ENCODE results near the gene PTCH1.
A peak's percentile ranks its signal among the peaks of the same experiment; 100 is the strongest.

Gene PTCH1

DNA sequence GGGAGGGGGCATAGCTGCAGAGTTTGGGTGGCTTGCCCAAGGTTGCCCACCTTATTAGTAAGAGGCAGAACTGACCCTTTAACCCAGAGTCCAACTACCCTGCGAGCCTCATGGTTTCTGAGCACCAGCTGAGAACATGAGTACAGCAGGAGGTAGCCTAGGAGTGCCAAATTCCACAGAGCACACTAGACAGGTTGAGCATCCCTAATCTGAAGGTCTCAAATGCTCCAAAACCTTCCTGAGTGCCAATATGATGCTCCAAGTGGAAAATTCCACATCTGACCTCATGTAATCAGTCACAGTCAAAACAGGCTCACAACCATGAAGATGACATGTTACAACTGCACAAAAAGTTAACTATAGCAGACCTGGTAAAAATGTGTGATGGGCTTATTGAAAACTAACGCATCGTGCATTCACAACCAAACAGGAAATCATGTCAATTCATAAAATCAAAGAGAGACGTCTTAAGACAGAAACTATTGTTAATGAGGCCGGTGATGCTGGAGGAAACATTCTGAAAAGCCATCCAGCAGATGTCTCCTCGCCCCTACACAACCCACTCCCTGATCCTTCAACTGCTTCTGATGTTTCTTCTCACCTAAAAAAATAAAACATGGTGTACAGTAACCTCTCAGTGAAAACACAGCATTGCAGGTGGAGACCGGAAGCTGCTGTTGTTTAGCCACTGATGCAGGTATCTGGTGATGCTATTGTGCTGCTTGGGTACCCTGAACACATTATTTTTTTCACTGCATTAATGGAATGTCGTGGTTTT lies 25.0 kb downstream of the PTCH1 start:
- TF ChIP-seq Cebpa-rat (IDR thresholded peaks at IDR 0.05), result no peak
- no peak overlapping the region for H3K9ac ChIP-seq

DNA sequence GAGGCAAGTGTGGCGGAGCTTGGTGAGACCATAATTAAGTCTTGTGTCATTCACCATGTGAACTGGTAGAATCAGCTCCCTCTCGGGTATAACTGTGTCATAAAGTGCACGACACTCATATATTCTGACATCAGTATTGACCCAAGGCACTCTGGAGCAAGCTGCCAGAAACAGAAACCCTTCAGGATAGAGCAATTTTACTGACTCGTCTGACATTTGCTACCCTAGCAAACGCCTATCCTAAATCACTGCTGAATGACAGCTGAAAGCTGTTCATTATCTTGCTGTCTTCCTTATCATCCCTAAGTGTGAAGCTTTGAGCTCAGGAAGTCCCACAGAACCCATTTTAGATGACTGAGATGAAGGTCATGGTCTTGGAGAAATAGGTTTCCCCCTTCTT lies 27.8 kb downstream of the PTCH1 start:
- no peak overlapping the region for H3K27ac ChIP-seq
- no peaks in the 10 kb centered on the region for H3K9me3 ChIP-seq (replicated peaks in 1 of 11)
- no peak overlapping the region for H3K9ac ChIP-seq
- H3K27me3 ChIP-seq, result no peaks in the 10 kb centered on the region
- H3K4me3 ChIP-seq, result no peak overlapping the region
- peaks cover 2 to 30% (median 28%) of the 10 kb centered on the region in 10 experiments; a peak in 19 of 20 replicates for H3K4me1 ChIP-seq
- no peak overlapping the region for H3K4me2 ChIP-seq
- H3K36me3 ChIP-seq, result peaks cover 0 to 48% (median 16%) of the 10 kb centered on the region in 11 experiments; a peak in 16 of 22 replicates
- peaks cover 30 to 96% (median 68%) of the 10 kb centered on the region in 11 experiments; a peak in 21 of 22 replicates for H4K20me1 ChIP-seq
- no peak for TF ChIP-seq Cebpa-rat (IDR thresholded peaks at IDR 0.05)

More for the DNA sequence above, 25.0 kb downstream of the PTCH1 start:
- Histone ChIP-seq H3K36me3 (peaks cover 0 to 24% (median 0%) of the 10 kb centered on the region in 11 experiments; a peak in 6 of 22 replicates), H3K9me3 (replicated peaks in 1 of 11) (no peaks in the 10 kb centered on the region), H3K4me2 (peak overlapping the region in 7 of 11 experiments; percentile 19 to 97 (median 89); a peak in 12 of 22 replicates), H3K4me3 (no peak overlapping the region), H3K4me1 (peaks cover 24 to 58% (median 56%) of the 10 kb centered on the region in 10 experiments), H3K27ac (no peak overlapping the region), H3K27me3 (no peaks in the 10 kb centered on the region), H4K20me1 (peaks cover 27 to 96% (median 66%) of the 10 kb centered on the region in 11 experiments; a peak in 21 of 22 replicates)

DNA sequence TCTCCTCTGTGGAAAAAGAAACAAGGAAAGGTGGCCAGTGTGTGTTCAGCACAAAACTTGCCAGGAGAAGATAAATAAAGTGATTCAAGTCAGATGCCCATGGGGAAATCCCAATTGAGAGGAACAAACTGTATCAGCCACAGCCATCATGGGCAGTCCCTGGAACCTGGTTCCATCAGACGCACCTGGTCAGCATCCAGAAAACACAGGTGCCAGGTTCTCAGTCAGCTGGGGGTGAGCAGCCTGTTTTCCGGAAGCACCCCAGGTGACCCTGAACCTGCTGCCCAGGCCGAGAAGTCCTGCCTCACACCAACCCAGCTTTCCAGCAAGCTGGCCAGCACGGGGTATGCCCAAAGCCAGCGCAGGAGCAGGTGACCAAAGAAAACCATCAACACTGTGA lies 30.5 kb downstream of the PTCH1 start:
- Histone ChIP-seq H3K27me3 (no peaks in the 10 kb centered on the region), H3K27ac (no peak overlapping the region), H3K4me1 (peaks cover 0 to 4% (median 2%) of the 10 kb centered on the region in 10 experiments; a peak in 9 of 20 replicates), H3K36me3 (peaks cover 0 to 63% (median 33%) of the 10 kb centered on the region in 11 experiments; a peak in 17 of 22 replicates), H3K9ac (no peak overlapping the region), H4K20me1 (peaks cover 26 to 96% (median 62%) of the 10 kb centered on the region in 11 experiments; a peak in 21 of 22 replicates), H3K4me3 (no peak overlapping the region), H3K4me2 (no peak overlapping the region), H3K9me3 (replicated peaks in 1 of 11) (no peaks in the 10 kb centered on the region)
- TF ChIP-seq Cebpa-rat (IDR thresholded peaks at IDR 0.05), result no peak

DNA sequence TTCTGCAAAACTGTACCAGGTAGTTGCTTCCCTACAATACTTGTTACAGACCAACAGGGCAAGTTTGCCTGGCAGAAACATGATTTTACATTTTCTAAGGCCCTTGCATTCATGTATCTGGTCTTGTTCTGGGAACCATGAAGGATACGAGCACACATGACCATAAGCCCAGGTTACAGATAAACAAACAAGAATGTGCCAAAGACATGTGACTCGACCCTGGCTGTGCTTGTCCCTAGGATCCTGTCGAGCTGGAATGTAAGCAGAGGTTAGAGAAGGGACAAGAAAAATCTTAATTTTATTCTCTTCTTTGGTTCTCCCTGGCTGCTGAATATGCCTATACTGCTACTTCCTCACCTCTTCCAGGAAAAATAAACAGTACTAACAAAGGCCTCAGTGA lies 32.5 kb downstream of the PTCH1 start:
- Histone ChIP-seq H3K4me1 (peaks cover 0 to 6% (median 0%) of the 10 kb centered on the region in 10 experiments; a peak in 2 of 20 replicates), H3K4me3 (no peak overlapping the region), H3K4me2 (no peak overlapping the region), H3K27ac (no peak overlapping the region), H4K20me1 (peaks cover 23 to 96% (median 61%) of the 10 kb centered on the region in 11 experiments; a peak in 21 of 22 replicates), H3K9me3 (replicated peaks in 1 of 11) (no peaks in the 10 kb centered on the region), H3K36me3 (peaks cover 18 to 83% (median 52%) of the 10 kb centered on the region in 11 experiments), H3K9ac (no peak overlapping the region), H3K27me3 (no peaks in the 10 kb centered on the region)
- TF ChIP-seq Cebpa-rat (IDR thresholded peaks at IDR 0.05), result no peak

DNA sequence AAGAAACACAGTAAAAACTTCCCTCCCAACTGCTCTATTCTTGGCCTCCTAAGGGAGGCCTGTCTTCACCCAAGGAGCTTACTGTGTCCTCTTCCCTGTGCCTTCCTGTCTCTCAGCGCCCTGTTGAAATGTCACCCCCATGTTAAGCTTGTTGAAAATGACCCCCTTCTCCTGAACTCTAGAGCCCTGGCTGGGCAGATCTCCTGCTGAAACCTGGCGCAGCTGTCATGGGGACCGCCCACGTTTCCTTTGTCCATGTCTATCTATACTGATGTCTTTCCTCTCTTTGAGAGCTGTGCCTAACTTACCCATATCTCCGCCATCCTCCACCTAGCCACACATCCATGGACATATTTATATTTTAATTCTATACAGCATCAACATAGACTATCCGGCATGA lies 33.3 kb downstream of the PTCH1 start:
- Histone ChIP-seq H3K36me3 (peaks cover 25 to 91% (median 60%) of the 10 kb centered on the region in 11 experiments), H3K4me3 (no peak overlapping the region), H3K27ac (no peak overlapping the region), H3K27me3 (no peaks in the 10 kb centered on the region), H3K4me2 (no peak overlapping the region), H4K20me1 (peaks cover 23 to 90% (median 55%) of the 10 kb centered on the region in 11 experiments; a peak in 21 of 22 replicates), H3K9ac (no peak overlapping the region), H3K4me1 (peaks cover 0 to 6% (median 0%) of the 10 kb centered on the region in 10 experiments; a peak in 2 of 20 replicates), H3K9me3 (replicated peaks in 1 of 11) (no peaks in the 10 kb centered on the region)
- no peak for TF ChIP-seq Cebpa-rat (IDR thresholded peaks at IDR 0.05)

DNA sequence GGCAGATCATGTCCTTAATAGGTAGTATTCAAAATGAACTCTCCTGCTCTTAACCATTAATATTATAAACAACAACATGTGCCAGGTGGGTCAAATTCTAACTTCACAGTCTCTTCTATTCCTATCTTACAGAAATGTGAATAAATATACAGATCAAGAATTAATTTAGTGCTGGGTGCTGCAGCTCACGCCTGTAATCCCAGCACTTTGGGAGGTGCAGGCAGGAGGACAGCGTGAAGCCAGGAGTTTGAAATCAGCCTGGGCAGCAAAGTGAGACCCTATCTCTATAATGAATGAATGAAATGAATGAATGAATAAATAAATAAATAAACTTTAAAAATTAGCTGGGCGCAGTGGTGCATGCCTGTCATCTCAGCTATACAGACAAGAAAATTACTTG lies 34.1 kb downstream of the PTCH1 start:
- peaks cover 21 to 85% (median 52%) of the 10 kb centered on the region in 11 experiments; a peak in 21 of 22 replicates for H4K20me1 ChIP-seq
- H3K4me1 ChIP-seq, result peaks cover 0 to 6% (median 0%) of the 10 kb centered on the region in 10 experiments; a peak in 2 of 20 replicates
- H3K27ac ChIP-seq, result no peak overlapping the region
- H3K9me3 ChIP-seq (replicated peaks in 1 of 11), result no peaks in the 10 kb centered on the region
- H3K4me2 ChIP-seq, result no peak overlapping the region
- no peak for TF ChIP-seq Cebpa-rat (IDR thresholded peaks at IDR 0.05)
- H3K36me3 ChIP-seq, result peaks cover 34 to 99% (median 68%) of the 10 kb centered on the region in 11 experiments
- H3K4me3 ChIP-seq, result no peak overlapping the region
- H3K27me3 ChIP-seq, result no peaks in the 10 kb centered on the region
- no peak overlapping the region for H3K9ac ChIP-seq

DNA sequence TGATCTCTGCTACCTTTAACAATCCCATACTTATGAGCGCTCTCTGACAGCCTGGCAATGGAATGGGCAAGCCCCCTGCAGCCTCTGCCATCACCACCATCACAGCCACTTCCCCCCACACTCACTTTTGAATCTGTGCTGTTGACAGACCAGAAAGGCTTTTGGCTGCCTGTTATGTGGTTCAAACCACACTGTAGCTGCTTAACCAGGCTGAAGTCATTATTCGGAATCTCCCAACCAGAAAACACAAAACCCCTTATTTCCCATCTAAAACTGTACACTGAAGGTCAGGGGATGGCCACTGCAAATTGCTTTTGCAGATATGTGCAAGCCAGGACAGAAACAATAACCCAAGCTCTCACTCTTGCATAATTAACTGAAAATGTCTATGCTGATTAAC lies 35.8 kb downstream of the PTCH1 start:
- Histone ChIP-seq H3K27ac (no peak overlapping the region), H3K4me2 (no peak overlapping the region), H3K4me3 (no peak overlapping the region), H3K36me3 (peaks cover 50 to 100% (median 78%) of the 10 kb centered on the region in 11 experiments), H4K20me1 (peaks cover 5 to 77% (median 38%) of the 10 kb centered on the region in 11 experiments; a peak in 21 of 22 replicates), H3K27me3 (no peaks in the 10 kb centered on the region), H3K9me3 (replicated peaks in 1 of 11) (no peaks in the 10 kb centered on the region), H3K9ac (no peak overlapping the region), H3K4me1 (peaks cover 0 to 6% (median 0%) of the 10 kb centered on the region in 10 experiments; a peak in 2 of 20 replicates)
- no peak for TF ChIP-seq Cebpa-rat (IDR thresholded peaks at IDR 0.05)

DNA sequence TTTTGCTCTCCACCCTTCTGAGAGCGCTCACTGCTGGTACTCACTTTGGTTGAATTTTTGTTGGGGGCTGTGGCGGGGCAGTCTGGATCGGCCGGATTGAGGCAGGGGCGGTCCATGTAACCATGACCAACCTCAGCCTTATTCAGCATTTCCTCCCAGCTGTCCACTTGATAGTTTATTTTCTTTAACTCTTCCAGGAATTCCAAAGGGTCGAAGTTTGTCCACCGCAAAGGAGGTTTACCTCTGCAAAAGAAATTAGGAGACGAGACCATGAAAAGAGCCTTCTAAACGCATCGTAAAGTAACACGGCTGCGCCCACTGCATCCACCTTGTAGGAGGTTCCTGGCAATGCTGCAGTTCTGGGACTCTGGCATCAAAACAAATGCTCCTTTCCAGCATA lies 36.4 kb downstream of the PTCH1 start:
- H3K27ac ChIP-seq, result no peak overlapping the region
- no peaks in the 10 kb centered on the region for H3K27me3 ChIP-seq
- H3K9ac ChIP-seq, result no peak overlapping the region
- H3K4me1 ChIP-seq, result peaks cover 0 to 6% (median 0%) of the 10 kb centered on the region in 10 experiments; a peak in 2 of 20 replicates
- no peak for TF ChIP-seq Cebpa-rat (IDR thresholded peaks at IDR 0.05)
- no peaks in the 10 kb centered on the region for H3K9me3 ChIP-seq (replicated peaks in 1 of 11)
- no peak overlapping the region for H3K4me3 ChIP-seq
- peaks cover 56 to 100% (median 78%) of the 10 kb centered on the region in 11 experiments for H3K36me3 ChIP-seq
- peaks cover 0 to 71% (median 33%) of the 10 kb centered on the region in 11 experiments; a peak in 20 of 22 replicates for H4K20me1 ChIP-seq
- H3K4me2 ChIP-seq, result no peak overlapping the region

DNA sequence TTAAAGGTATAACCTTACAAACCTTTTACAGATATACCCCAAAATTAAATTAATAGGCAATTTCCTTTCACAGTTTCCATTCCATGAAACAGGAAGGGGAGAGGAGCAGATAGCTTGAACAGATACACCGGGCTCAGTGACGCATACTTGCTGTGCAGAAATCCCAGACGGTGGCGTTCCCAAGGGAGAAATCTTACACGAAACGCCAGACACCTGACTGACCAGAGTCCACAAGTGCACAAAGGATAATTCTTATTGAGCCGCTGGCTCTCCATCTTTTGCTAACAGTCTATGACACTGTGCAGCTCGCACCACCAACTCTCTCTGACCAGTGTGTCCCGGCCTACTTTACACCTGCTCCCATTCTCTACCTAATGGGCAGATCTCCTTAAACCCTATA lies 37.4 kb downstream of the PTCH1 start:
- no peak overlapping the region for H3K9ac ChIP-seq
- peaks cover 0 to 63% (median 29%) of the 10 kb centered on the region in 11 experiments; a peak in 17 of 22 replicates for H4K20me1 ChIP-seq
- H3K4me3 ChIP-seq, result no peak overlapping the region
- no peak for TF ChIP-seq Cebpa-rat (IDR thresholded peaks at IDR 0.05)
- H3K27me3 ChIP-seq, result no peaks in the 10 kb centered on the region
- H3K4me1 ChIP-seq, result peaks cover 0 to 6% (median 0%) of the 10 kb centered on the region in 10 experiments; a peak in 2 of 20 replicates
- H3K4me2 ChIP-seq, result no peak overlapping the region
- peaks cover 66 to 100% (median 83%) of the 10 kb centered on the region in 11 experiments for H3K36me3 ChIP-seq
- H3K9me3 ChIP-seq (replicated peaks in 1 of 11), result no peaks in the 10 kb centered on the region
- no peak overlapping the region for H3K27ac ChIP-seq

All from BLaER1 treated with 17β-estradiol and CSF1 and Interleukin-3, amounts not matched to agents 10 nM and 100 nM (cell line).